ENCODE data around the gene BMP8A.

DNA sequence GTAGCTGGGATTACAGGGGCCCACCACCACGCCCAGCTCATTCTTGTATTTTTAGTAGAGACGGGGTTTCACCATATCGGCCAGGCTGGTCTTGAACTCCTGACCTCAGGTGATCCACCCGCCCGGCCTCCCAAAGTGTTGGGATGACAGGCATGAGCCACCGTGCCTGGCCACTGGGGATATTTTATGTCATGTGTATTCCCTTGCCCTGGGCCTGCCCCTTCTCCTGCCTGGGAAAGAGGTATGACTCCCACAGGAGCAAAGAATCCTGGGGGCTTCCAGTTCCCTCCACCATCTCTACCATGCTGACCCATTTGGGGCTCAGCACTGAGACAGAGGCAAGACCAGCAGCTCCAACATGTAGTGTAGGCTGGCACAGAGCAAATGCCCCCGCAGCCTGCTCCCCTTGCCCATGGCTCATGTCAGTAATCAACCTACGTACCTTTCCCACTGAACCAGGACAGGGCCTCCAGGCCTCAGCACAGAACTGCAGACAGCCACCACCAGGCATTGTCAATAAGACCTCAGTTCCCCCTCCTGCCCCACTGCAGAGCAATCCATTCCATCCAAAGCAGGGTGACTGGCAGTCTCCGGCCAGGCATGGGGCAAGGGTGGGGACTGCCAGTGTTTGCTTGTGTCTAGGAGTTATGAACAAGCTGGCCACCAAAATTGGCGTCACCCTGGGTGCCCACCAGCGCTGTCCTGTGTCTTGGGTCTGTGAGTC, 35.2 kb downstream of the BMP8A start:
- TF ChIP-seq YY1 (IDR thresholded peaks at IDR 0.05; ENCODE audit: insufficient read depth, insufficient read length), result no peak
- TF ChIP-seq SUZ12 (IDR thresholded peaks at IDR 0.05; ENCODE audit: extremely low read depth, insufficient read depth, insufficient read length), result no peak
- TF ChIP-seq ZNF274 (IDR thresholded peaks at IDR 0.05; ENCODE audit: low read depth, low read length), result no peak
